Ovary (tissue), 3 donors: ENCODE results near the gene ANGPTL2.

Experiments used
- CTCF ChIP-seq, 3 donors: fragments of 450-650 bp in 2 of 3; fragments of 200-600 bp in 1 of 3; IDR thresholded peaks; one replicate each; pipeline versions ENCODE4 v1.5.1 to v1.8.0; 2016 to 2022; ENCODE audit warnings: antibody characterized with exemption in 3 of 3, mild to moderate bottlenecking in 1 of 3
- POLR2A ChIP-seq: fragments of 450-650 bp; IDR thresholded peaks from one replicate; pipeline ENCODE4 v1.6.1; 2017; ENCODE audit warnings: antibody characterized with exemption, mild to moderate bottlenecking, moderate library complexity
- donor health status: DM: no; HTN: no; CAD: no.

DNA sequence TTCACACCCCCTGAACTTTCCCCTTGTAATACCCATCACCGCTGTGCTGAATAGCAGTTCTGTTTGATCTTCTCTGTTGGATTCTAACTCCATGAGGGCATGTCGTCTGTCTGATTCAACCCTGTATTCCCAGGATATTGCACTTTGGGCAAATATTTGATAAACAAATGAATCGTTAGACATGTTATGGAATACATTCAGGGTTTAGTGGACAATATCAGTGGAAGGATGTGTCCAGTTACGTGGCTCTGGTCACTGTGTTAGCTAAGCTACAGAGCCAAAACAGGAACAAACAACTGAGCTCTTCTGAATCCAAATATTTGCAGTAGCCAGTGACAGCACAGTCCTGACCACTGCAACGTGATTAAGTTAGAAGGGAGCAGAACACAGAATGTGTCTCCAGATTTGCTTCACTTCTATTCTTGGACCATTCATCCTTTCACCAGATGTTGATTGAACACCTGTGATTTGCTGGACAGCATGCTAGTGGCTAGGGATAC lies 13.2 kb downstream of the ANGPTL2 start:
- TF ChIP-seq CTCF (IDR thresholded peaks at IDR 0.05), result no peak
- no peak for TF ChIP-seq POLR2A
